GM12892 (cell line): ENCODE data around the gene FGGY. TPM values are rescaled to one million over a fixed set of nuclear protein-coding genes. Genes with fewer than 3 reads are reported as not detected.
"Not testable (repeated sequence)": the region's sequence is repeated elsewhere in the genome, so short reads cannot be mapped to it uniquely, and the experiment has no call there.

Experiments
- DNase-seq: peaks from one replicate; pipeline ENCODE4 v3.0.0; 2011; ENCODE audit not compliant: insufficient read length
- FAIRE-seq: peaks from 2 replicates; lab custom pipeline; 2011; peaks lifted over from hg19 to GRCh38; lab: Jason Lieb, UNC
- POLR2A ChIP-seq: IDR thresholded peaks from 2 replicates; pipeline ENCODE4 v1.6.1; 2011; ENCODE audit warnings: low read depth, low read length, control low read depth
- POLR2AphosphoS5 ChIP-seq: IDR thresholded peaks from 2 replicates; pipeline ENCODE4 v1.6.1; 2011; ENCODE audit warnings: low read depth, low read length, control low read depth
- TAF1 ChIP-seq: IDR thresholded peaks from 2 replicates; pipeline ENCODE4 v1.6.1; 2011; ENCODE audit warnings: low read depth, mild to moderate bottlenecking, control low read depth, low read length, borderline replicate concordance
- polyA plus RNA-seq: library from polyadenylated mRNA; unstranded; fragments of >200 nt; gene quantifications from one replicate; pipeline ENCODE4 v1.2.1, GENCODE V29; 2012; ENCODE audit warnings: missing spikeins, inconsistent platforms; ENCODE audit not compliant: missing spikeins

Gene FGGY
- polyA plus RNA-seq: 6.4 TPM

- TF ChIP-seq POLR2A (peak; percentile 82), TAF1 (peak; percentile 70; the same call in 1 of the 2 replicates), POLR2AphosphoS5 (peak; percentile 78)
- FAIRE-seq (peak; percentile 82), DNase-seq (peak; percentile 87)
Measured at GRCh38 chr1:59296358-59297256, at the start of gene FGGY. FGGY (plus strand) TSS chr1:59297094; CDS start chr1:59321550, 24,456 bp downstream.

GRCh38 chr1:59248758-59249157 is 48.1 kb upstream of the FGGY start:
- FAIRE-seq: no peak
- DNase-seq: no peak
- TF ChIP-seq TAF1 (no peak), POLR2AphosphoS5 (no peak), POLR2A (no peak)

GRCh38 chr1:59249396-59250137 is 47.3 kb upstream of the FGGY start:
- TF ChIP-seq TAF1 (no peak), POLR2A (no peak), POLR2AphosphoS5 (no peak)
- no peak for FAIRE-seq
- DNase-seq: no peak

GRCh38 chr1:59251061-59251460 is 45.8 kb upstream of the FGGY start:
- not testable (repeated sequence) for DNase-seq, FAIRE-seq

- not testable (repeated sequence) for FAIRE-seq, DNase-seq
Measured at GRCh38 chr1:59256429-59256828, 40.5 kb upstream of the FGGY start.

- no peak for FAIRE-seq
- TF ChIP-seq POLR2AphosphoS5: no peak
- TF ChIP-seq TAF1: no peak
- TF ChIP-seq POLR2A: no peak
- DNase-seq: no peak
Measured at GRCh38 chr1:59258412-59259032, 38.4 kb upstream of the FGGY start.

- no peak for TF ChIP-seq POLR2A
- no peak for TF ChIP-seq POLR2AphosphoS5
- no peak for TF ChIP-seq TAF1
- DNase-seq: no peak
- FAIRE-seq: no peak
Measured at GRCh38 chr1:59261537-59261936, 35.4 kb upstream of the FGGY start.

GRCh38 chr1:59262631-59263030 is 34.3 kb upstream of the FGGY start:
- FAIRE-seq: no peak
- TF ChIP-seq POLR2A (no peak), POLR2AphosphoS5 (no peak), TAF1 (no peak)
- no peak for DNase-seq

GRCh38 chr1:59263111-59263510 is 33.8 kb upstream of the FGGY start:
- TF ChIP-seq TAF1: no peak
- TF ChIP-seq POLR2A: no peak
- no peak for TF ChIP-seq POLR2AphosphoS5
- no peak for FAIRE-seq

GRCh38 chr1:59265622-59266021 is 31.3 kb upstream of the FGGY start:
- FAIRE-seq: peak; percentile 24
- no peak for DNase-seq
- TF ChIP-seq POLR2A (no peak), POLR2AphosphoS5 (no peak), TAF1 (no peak)

More at GRCh38 chr1:59263111-59263510, 33.8 kb upstream of the FGGY start:
- no peak for DNase-seq

- DNase-seq (no peak), FAIRE-seq (no peak)
- TF ChIP-seq POLR2AphosphoS5: no peak
- TF ChIP-seq POLR2A: no peak
- no peak for TF ChIP-seq TAF1
Measured at GRCh38 chr1:59266180-59266926, 30.5 kb upstream of the FGGY start.
